ENCODE results near the gene PCIF1. TPM values are rescaled to one million over a fixed set of nuclear protein-coding genes. Genes with fewer than 3 reads are reported as not detected.
A peak's percentile ranks its signal among the peaks of the same experiment; 100 is the strongest.

The PCIF1 gene
- 43.1 TPM for total RNA-seq
- long read RNA-seq, transcript PCIF1-201 (17 exons, 2,747 nt), result major isoform, 77 of 119 reads
- long read RNA-seq, partial matches to known transcripts, result 17 of 119 reads
- long read RNA-seq, other reads (novel, unspliced or antisense), result 24 of 119 reads

GRCh38 chr20:45934586-45935415, at the start of gene PCIF1:
Gene PCIF1, plus strand, starts transcription at chr20:45934683. Its CDS starts 4,317 bp downstream, at chr20:45939000.
- Histone ChIP-seq H3K36me3 (peaks cover 27% of the 10 kb centered on the region), H3K27ac (peak within 1 kb of the TSS; percentile 100), H3K27me3 (no peaks in the 10 kb centered on the region), H3K9me3 (no peaks in the 10 kb centered on the region), H3K4me3 (peak within 1 kb of the TSS; percentile 99), H3K4me1 (peaks cover 14% of the 10 kb centered on the region)
- TF ChIP-seq CTCF (IDR thresholded peaks at IDR 0.05), result no peak
- DNase-seq, result peak; percentile 99
- peak; percentile 93 for ATAC-seq
- intact Hi-C loops (cut with DNase I), result no loop called here

- H3K4me1 ChIP-seq, result peaks cover 7% of the 10 kb centered on the region
- DNase-seq (no peak), ATAC-seq (no peak)
- H3K9me3 ChIP-seq, result no peaks in the 10 kb centered on the region
- H3K36me3 ChIP-seq, result peaks cover 27% of the 10 kb centered on the region
- intact Hi-C loops (cut with DNase I), result no loop called here
- H3K27ac ChIP-seq, result no peak overlapping the region
- TF ChIP-seq CTCF (IDR thresholded peaks at IDR 0.05), result no peak
- no peaks in the 10 kb centered on the region for H3K27me3 ChIP-seq
- no peak overlapping the region for H3K4me3 ChIP-seq
Measured at GRCh38 chr20:45886590-45887345, 47.7 kb upstream of the PCIF1 start.

- H3K36me3 ChIP-seq, result peaks cover 27% of the 10 kb centered on the region
- H3K4me1 ChIP-seq, result peaks cover 7% of the 10 kb centered on the region
- no peak within 1 kb of the TSS for H3K4me3 ChIP-seq
- H3K27me3 ChIP-seq, result no peaks in the 10 kb centered on the region
- ATAC-seq (no peak), DNase-seq (no peak)
- intact Hi-C loops (cut with DNase I), result no loop called here
- H3K27ac ChIP-seq, result no peak within 1 kb of the TSS
- no peak for TF ChIP-seq CTCF (IDR thresholded peaks at IDR 0.05)
- H3K9me3 ChIP-seq, result no peaks in the 10 kb centered on the region
Measured at GRCh38 chr20:45887346-45887715, 47.2 kb upstream of the PCIF1 start, which contains the start of gene SPATA25. Gene SPATA25, minus strand, starts transcription at chr20:45887622. Its CDS starts 32 bp downstream, at chr20:45887590.

- intact Hi-C loops (cut with DNase I), result no loop called here
Measured at GRCh38 chr20:45888681-45889080, 45.8 kb upstream of the PCIF1 start.

More at GRCh38 chr20:45888681-45889080, 45.8 kb upstream of the PCIF1 start:
- Histone ChIP-seq H3K36me3 (peaks cover 14% of the 10 kb centered on the region), H3K9me3 (no peaks in the 10 kb centered on the region), H3K27me3 (no peaks in the 10 kb centered on the region), H3K4me1 (peaks cover 8% of the 10 kb centered on the region), H3K4me3 (no peak overlapping the region), H3K27ac (no peak overlapping the region)
- DNase-seq, result no peak
- ATAC-seq, result no peak
- TF ChIP-seq CTCF (IDR thresholded peaks at IDR 0.05), result no peak
